8988T (cell line): ENCODE results near the gene HAAO.
"Not testable (repeated sequence)": the region's sequence is repeated elsewhere in the genome, so short reads cannot be mapped to it uniquely, and the experiment has no call there.

Experiments
- DNase-seq: peaks from one replicate; pipeline ENCODE4 v3.0.0; 2011

Gene HAAO

GRCh38 chr2:42743659-42743990 lies 48.8 kb downstream of the HAAO start:
- no peak for DNase-seq

- no peak for DNase-seq
Observed at GRCh38 chr2:42742740-42743658, 49.4 kb downstream of the HAAO start.

- DNase-seq, result no peak
Observed at GRCh38 chr2:42741140-42741539, 51.2 kb downstream of the HAAO start.

- no peak for DNase-seq
Observed at GRCh38 chr2:42736598-42737322, 55.6 kb downstream of the HAAO start.

GRCh38 chr2:42733852-42734251 lies 58.5 kb downstream of the HAAO start:
- no peak for DNase-seq

GRCh38 chr2:42731316-42731715 lies 61.1 kb downstream of the HAAO start:
- not testable (repeated sequence) for DNase-seq

GRCh38 chr2:42726680-42727079 lies 65.7 kb downstream of the HAAO start:
- no peak for DNase-seq

- no peak for DNase-seq
Observed at GRCh38 chr2:42725657-42726056, 66.7 kb downstream of the HAAO start.

- no peak for DNase-seq
Observed at GRCh38 chr2:42724886-42725285, 67.5 kb downstream of the HAAO start.

- DNase-seq, result no peak
Observed at GRCh38 chr2:42723465-42723864, 68.9 kb downstream of the HAAO start.

- no peak for DNase-seq
Observed at GRCh38 chr2:42722320-42723190, 69.8 kb downstream of the HAAO start.

- no peak for DNase-seq
Observed at GRCh38 chr2:42721898-42722297, 70.5 kb downstream of the HAAO start.
